ENCODE results near the gene ZBTB7C.

ZBTB7C gene

DNA sequence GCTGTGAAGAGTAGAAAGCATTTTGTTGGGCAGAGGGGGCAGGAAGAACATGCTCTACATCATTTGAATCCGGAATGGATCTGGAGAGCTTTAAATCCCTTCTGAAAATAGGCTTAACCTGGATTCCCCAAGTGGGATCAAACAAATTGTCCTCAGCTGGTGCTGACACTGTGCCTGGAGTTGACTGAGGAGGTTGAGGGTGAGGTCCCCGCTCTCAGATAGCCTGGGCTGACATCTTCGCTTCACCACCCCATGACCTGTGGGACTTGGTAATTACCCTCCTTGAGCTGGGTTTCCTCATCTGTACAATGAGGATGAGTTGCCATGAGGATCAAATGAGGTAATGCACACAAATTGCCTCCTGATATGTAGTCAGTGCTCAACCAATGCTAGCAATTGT lies 360.9 kb downstream of the ZBTB7C start:
- DNase-seq = no peak

DNA sequence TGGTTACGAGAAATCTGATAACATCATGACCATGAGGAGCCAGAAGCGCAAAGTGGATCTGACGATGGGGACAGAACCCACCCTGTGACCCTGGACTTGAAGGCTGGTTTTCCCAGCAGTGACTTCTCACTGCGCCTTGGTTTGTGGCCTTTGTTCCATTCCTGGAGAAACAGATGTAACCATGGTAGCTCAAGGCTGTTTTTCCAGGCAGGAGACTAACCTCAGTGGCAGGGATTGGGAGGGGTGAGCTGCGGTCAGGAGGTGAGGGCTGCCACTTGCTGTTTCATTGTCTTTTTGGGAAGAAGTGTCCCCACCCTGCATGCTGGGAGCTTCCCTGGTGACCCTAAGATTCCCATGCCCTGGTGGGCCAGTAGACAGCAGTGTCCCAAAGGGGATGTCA lies 362.3 kb downstream of the ZBTB7C start:
- DNase-seq = no peak

GRCh38 chr18:48045744-48046143 lies 363.4 kb downstream of the ZBTB7C start:
- DNase-seq = no peak

DNA sequence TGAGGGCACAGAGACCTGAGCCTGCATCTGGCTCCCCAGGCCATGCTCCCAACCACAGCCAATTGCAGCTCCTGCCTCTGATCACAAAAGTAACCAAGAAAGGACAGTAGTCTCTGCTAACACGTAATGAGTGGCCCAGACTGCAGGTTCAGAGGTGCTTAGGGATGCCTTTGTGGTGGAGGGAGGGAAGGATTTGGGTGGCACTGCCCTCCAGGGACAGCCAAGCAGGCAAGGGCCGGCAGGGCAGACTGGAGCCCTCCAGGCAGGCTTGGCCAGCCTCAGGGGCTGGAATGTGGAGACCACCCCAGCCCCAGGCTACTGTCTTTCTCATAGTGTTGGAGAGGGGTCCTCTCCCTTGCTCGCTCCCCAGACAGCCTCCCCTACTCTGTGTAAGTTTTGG lies 364.2 kb downstream of the ZBTB7C start:
- no peak for DNase-seq

GRCh38 chr18:48043166-48043565 lies 366.0 kb downstream of the ZBTB7C start:
- no peak for DNase-seq

- DNase-seq = no peak
Measured at GRCh38 chr18:48042431-48042830, 366.8 kb downstream of the ZBTB7C start.

- DNase-seq = no peak
Measured at GRCh38 chr18:48040457-48041110, 368.6 kb downstream of the ZBTB7C start.

GRCh38 chr18:48039769-48040215 lies 369.4 kb downstream of the ZBTB7C start:
- DNase-seq = no peak

- no peak for DNase-seq
Measured at GRCh38 chr18:48038636-48039035, 370.5 kb downstream of the ZBTB7C start.

DNA sequence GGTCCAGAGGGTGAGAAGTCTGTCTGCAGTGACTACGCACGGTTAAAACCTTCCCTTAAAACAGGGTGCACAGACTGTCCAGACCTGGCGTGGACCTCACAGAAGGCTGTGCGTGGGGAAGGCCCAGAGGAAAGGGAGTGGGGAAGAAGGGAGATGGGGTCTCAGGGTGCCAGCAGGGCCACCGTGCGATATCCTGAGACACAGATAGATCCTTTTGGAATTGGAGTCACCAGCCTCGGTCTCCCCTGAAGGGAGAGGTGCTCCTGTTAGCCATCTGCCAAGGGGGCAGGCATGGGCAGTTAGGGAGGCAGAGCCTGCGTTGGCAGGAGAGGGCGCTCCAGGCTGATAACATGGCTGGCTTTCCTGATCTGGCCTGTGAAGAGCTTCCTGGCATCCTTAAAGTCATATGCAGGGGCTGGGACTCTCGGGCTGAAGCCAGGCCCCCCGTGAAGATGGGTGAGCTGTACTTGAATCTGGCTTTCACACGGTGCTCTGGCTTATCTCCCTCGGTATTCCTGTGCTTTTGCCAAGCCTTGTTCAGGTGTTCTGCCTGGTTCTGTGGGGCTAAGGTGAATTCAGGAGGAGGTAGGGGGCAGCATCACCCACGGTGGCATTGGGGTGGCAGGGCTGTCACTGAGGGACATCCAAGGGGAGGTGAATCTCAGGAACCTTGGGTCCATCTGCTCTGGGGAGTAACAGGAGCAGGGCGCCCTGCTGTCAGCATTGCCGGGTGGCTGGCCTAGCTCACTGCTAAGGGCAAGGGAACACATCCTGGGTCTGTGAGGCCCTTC lies 371.5 kb downstream of the ZBTB7C start:
- DNase-seq = peak in 1 of 2 experiments; percentile 2

- no peak for DNase-seq
Measured at GRCh38 chr18:48036641-48037421, 372.4 kb downstream of the ZBTB7C start.

- DNase-seq = no peak
Measured at GRCh38 chr18:48036226-48036625, 373.0 kb downstream of the ZBTB7C start.

DNA sequence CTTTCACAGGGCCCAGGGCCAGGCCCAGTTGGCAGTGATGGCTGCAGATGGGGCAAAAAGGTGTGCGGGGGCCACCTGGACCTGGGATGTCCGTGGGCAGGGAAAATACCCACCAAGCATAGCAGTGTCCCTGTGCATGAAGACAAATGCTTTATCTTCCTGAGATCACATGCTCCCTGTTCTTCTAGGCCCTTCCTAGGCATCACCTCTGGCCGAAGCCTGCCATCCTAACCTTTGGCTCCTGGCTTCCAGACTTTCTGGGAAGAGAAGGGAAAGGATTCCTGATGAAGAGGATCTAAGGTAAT lies 373.7 kb downstream of the ZBTB7C start:
- DNase-seq = no peak

GRCh38 chr18:48034651-48035555 lies 374.3 kb downstream of the ZBTB7C start:
- DNase-seq = no peak

DNA sequence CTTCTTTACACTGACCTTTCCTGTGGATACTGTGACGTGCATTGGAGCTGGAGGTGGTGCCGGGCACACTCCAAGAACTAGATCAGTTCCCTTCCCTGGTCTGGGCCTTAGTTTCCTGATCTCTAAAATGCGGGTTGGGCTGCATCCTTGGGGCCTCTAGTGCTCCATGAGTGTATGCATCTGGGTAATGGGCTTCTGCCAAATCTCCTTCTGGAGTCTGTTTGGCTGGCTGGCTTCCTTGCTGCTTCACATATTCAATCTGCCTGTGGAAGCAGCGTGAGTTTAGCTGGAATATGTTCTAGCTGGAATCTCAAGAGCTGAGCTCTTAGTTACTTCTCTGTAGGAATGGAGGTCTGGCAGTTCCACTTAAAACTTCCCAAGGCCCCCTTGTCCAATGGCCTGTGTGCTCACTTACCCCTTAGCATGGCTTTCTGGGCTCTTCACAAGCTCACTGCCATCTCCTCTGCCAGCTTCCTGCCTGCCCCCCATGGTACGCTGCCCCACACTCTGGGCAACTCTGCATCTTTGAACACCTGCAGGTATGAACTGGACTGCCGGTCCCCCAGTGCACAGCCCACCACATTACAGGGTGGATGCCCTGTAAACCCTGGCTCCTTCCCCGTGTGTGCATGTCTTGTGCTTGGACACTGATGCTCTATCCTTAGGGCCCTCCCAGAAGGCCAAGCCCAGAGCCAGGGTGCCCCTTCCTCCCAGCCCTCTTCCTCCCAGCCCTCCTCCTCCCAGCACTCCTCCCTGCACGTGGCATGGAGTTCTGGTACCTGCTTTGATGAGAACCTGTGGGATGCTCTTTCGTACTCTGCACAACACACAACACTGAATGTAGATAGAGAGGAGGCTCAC lies 375.2 kb downstream of the ZBTB7C start:
- no peak for DNase-seq

DNA sequence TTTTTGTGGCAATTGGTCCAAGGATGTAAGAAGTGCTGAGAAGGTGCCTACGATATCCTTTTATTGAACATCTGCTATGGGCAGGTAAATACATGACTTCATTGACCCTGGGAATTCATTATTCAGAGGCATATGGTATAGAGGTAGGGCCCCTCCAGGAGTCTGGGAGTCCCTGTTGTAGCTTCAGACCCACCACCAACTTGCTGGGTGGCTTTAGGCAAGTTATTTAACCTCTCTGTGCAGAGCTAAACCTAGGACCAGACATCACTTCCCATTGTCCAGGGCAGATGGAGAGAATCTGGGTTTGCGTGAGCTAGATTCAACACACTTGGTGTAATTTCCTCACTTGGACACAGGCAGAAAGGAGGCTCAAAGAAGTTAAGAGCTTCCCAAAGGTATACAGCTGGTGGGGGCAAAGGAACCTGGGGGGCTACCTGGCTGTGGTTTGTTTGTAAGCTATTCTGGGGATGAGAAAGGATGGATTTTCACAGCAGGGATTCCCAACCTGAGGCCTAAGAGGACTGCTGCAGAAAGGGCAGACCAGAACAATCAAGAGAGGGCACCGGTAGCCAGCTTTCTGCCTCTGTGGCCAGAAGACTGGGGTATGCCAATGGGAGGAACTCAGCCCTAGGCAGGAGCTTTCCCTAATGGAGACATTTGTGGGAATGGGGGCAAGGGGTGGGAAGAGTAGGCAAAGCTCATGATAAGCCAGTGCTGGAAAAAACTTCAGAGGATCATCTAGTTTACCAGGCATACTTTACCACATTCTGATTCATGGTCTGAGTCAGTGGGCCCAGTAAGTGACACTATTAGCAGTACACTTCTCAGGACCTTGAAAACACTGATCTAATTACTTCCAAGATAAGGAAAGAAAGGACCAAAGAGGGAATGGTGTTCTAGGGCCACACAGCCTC lies 376.1 kb downstream of the ZBTB7C start:
- peak in 1 of 2 experiments; percentile 3 for DNase-seq

DNA sequence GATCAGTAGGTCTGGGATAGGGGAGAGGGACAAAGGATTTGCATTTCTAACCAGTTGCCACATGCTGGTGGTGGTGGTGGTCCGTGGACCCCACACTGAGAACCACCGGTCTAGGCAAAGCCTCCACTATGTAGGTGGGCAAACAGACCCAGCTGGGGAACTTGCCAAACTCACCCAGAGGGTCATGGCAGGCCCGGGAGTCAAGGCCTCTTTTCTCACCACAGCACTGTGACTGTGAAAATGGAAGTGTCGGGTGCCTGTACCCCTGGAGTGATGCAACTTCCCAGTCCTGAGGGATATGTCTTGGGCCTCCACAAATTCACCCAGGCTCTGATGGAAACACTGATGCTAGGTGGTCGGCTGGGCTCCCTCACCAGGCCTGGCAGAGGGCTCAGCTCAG lies 377.5 kb downstream of the ZBTB7C start:
- DNase-seq = no peak

- DNase-seq = peak; percentile 5 to 31
Measured at GRCh38 chr18:48030616-48031480, 378.3 kb downstream of the ZBTB7C start.

- no peak for DNase-seq
Measured at GRCh38 chr18:48029296-48029986, 379.7 kb downstream of the ZBTB7C start.
